ENCODE results near the gene NUP98. TPM values are rescaled to one million over a fixed set of nuclear protein-coding genes. Genes with fewer than 3 reads are reported as not detected.

Gene NUP98
- total and polyA plus RNA-seq, 4 donors, result 10.9 to 75.0 (median 43.9) TPM

DNA sequence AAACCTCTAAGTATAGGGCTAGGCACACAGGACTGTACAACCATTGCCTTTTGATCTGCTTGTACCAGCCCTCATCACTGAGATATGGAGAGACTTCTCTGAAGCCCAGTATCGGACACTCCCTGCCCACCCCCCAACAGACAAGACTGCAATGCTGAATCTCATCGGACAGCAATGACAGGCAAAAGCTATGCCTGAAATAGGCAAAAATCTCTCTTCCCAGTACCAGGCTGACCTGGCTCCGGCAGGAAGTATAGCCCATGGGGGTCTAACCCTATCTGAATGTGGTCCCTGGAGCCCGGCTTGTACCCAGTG lies 37.0 kb upstream of the NUP98 start:
- Histone ChIP-seq H3K27me3 (ENCODE audit: control insufficient read depth in 4 of 4, insufficient read depth in 4 of 4, low read length in 3 of 4) (no peaks in the 10 kb centered on the region), H3K36me3 (ENCODE audit: control insufficient read depth in 4 of 4, insufficient read depth in 3 of 4, low read depth in 1 of 4, low read length in 3 of 4) (peaks cover 0 to 4% (median 1%) of the 10 kb centered on the region in 4 donors), H3K9ac (ENCODE audit: low read depth in 1 of 2, low read length in 2 of 2) (no peak overlapping the region), H3K9me3 (ENCODE audit: control insufficient read depth in 4 of 4, low read length in 3 of 4) (no peaks in the 10 kb centered on the region), H3K4me1 (ENCODE audit: control insufficient read depth in 4 of 4, insufficient read depth in 4 of 4, low read length in 3 of 4) (peaks cover 2 to 15% (median 5%) of the 10 kb centered on the region in 4 donors), H3K27ac (ENCODE audit: low read depth in 1 of 2, low read length in 2 of 2) (peak overlapping the region; percentile 52 to 63), H3K4me3 (ENCODE audit: low read depth in 1 of 3, low read length in 3 of 3) (no peak overlapping the region)
- no peak for TF ChIP-seq MAX (IDR thresholded peaks at IDR 0.05)
- no peak for TF ChIP-seq ATF3 (IDR thresholded peaks at IDR 0.05)
- TF ChIP-seq RAD21 (IDR thresholded peaks at IDR 0.05), result no peak
- no peak for TF ChIP-seq YY1 (IDR thresholded peaks at IDR 0.05)
- TF ChIP-seq SP1 (IDR thresholded peaks at IDR 0.05), result no peak
- no peak for TF ChIP-seq FOXA2 (IDR thresholded peaks at IDR 0.05)
- TF ChIP-seq, protein P1, sequence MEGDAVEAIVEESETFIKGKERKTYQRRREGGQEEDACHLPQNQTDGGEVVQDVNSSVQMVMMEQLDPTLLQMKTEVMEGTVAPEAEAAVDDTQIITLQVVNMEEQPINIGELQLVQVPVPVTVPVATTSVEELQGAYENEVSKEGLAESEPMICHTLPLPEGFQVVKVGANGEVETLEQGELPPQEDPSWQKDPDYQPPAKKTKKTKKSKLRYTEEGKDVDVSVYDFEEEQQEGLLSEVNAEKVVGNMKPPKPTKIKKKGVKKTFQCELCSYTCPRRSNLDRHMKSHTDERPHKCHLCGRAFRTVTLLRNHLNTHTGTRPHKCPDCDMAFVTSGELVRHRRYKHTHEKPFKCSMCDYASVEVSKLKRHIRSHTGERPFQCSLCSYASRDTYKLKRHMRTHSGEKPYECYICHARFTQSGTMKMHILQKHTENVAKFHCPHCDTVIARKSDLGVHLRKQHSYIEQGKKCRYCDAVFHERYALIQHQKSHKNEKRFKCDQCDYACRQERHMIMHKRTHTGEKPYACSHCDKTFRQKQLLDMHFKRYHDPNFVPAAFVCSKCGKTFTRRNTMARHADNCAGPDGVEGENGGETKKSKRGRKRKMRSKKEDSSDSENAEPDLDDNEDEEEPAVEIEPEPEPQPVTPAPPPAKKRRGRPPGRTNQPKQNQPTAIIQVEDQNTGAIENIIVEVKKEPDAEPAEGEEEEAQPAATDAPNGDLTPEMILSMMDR (IDR thresholded peaks at IDR 0.05; ENCODE audit: low read depth, low read length, missing input control), result no peak
- TF ChIP-seq RXRA (IDR thresholded peaks at IDR 0.05), result no peak
- DNase-seq (ENCODE audit: low spot score), result peak; percentile 61
- WGBS, result 84% methylated on average over 4 of the region's 4 CpGs

- Histone ChIP-seq H3K9me3 (ENCODE audit: control insufficient read depth in 4 of 4, low read length in 3 of 4) (no peaks in the 10 kb centered on the region), H3K4me1 (ENCODE audit: control insufficient read depth in 4 of 4, insufficient read depth in 4 of 4, low read length in 3 of 4) (peaks cover 2 to 15% (median 5%) of the 10 kb centered on the region in 4 donors), H3K36me3 (ENCODE audit: control insufficient read depth in 4 of 4, insufficient read depth in 3 of 4, low read depth in 1 of 4, low read length in 3 of 4) (peaks cover 0 to 4% (median 1%) of the 10 kb centered on the region in 4 donors), H3K27me3 (ENCODE audit: control insufficient read depth in 4 of 4, insufficient read depth in 4 of 4, low read length in 3 of 4) (no peaks in the 10 kb centered on the region), H3K4me3 (ENCODE audit: low read depth in 1 of 3, low read length in 3 of 3) (no peak overlapping the region), H3K9ac (ENCODE audit: low read depth in 1 of 2, low read length in 2 of 2) (no peak overlapping the region), H3K27ac (ENCODE audit: low read depth in 1 of 2, low read length in 2 of 2) (no peak overlapping the region)
- 88% methylated on average over 2 of the region's 2 CpGs for WGBS
- TF ChIP-seq YY1 (IDR thresholded peaks at IDR 0.05), result no peak
- no peak for TF ChIP-seq RXRA (IDR thresholded peaks at IDR 0.05)
- TF ChIP-seq JUND (IDR thresholded peaks at IDR 0.05), result no peak
- TF ChIP-seq FOXA1 (IDR thresholded peaks at IDR 0.05), result no peak
- no peak for TF ChIP-seq EGR1 (IDR thresholded peaks at IDR 0.05; ENCODE audit: low read depth in 2 of 2)
- no peak for TF ChIP-seq GABPA (IDR thresholded peaks at IDR 0.05 in 1 of 2, conservative IDR thresholded peaks at IDR 0.05 in 1 of 2)
- no peak for TF ChIP-seq RAD21 (IDR thresholded peaks at IDR 0.05)
- TF ChIP-seq HNF4A (conservative IDR thresholded peaks at IDR 0.05), result no peak
- TF ChIP-seq, protein P2, sequence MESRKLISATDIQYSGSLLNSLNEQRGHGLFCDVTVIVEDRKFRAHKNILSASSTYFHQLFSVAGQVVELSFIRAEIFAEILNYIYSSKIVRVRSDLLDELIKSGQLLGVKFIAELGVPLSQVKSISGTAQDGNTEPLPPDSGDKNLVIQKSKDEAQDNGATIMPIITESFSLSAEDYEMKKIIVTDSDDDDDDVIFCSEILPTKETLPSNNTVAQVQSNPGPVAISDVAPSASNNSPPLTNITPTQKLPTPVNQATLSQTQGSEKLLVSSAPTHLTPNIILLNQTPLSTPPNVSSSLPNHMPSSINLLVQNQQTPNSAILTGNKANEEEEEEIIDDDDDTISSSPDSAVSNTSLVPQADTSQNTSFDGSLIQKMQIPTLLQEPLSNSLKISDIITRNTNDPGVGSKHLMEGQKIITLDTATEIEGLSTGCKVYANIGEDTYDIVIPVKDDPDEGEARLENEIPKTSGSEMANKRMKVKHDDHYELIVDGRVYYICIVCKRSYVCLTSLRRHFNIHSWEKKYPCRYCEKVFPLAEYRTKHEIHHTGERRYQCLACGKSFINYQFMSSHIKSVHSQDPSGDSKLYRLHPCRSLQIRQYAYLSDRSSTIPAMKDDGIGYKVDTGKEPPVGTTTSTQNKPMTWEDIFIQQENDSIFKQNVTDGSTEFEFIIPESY (IDR thresholded peaks at IDR 0.05), result no peak
- TF ChIP-seq HNF4G (IDR thresholded peaks at IDR 0.05), result no peak
- no peak for TF ChIP-seq ATF3 (IDR thresholded peaks at IDR 0.05)
- TF ChIP-seq FOXA2 (IDR thresholded peaks at IDR 0.05), result no peak
- no peak for DNase-seq (ENCODE audit: low spot score)
Observed at GRCh38 chr11:3833449-3833848, 36.1 kb upstream of the NUP98 start.
